ENCODE data around the gene ZPBP2.

Gene ZPBP2

GRCh38 chr17:39915559-39915958 is 47.6 kb downstream of the ZPBP2 start:
- DNase-seq = no peak

- DNase-seq = no peak
Measured at GRCh38 chr17:39916918-39917317, 48.9 kb downstream of the ZPBP2 start.

- no peak for DNase-seq
Measured at GRCh38 chr17:39919087-39919683, 51.2 kb downstream of the ZPBP2 start.

- peak; percentile 61 for DNase-seq
Measured at GRCh38 chr17:39920218-39921210, 52.5 kb downstream of the ZPBP2 start.

- DNase-seq = peak; percentile 16
Measured at GRCh38 chr17:39921323-39921722, 53.3 kb downstream of the ZPBP2 start.

- no peak for DNase-seq
Measured at GRCh38 chr17:39922006-39922405, 54.0 kb downstream of the ZPBP2 start.

GRCh38 chr17:39923230-39923629 is 55.2 kb downstream of the ZPBP2 start:
- no peak for DNase-seq

GRCh38 chr17:39923836-39924690 is 56.1 kb downstream of the ZPBP2 start:
- peak; percentile 10 for DNase-seq

GRCh38 chr17:39924691-39925055 is 56.7 kb downstream of the ZPBP2 start:
- DNase-seq = peak; percentile 9

GRCh38 chr17:39925282-39926134 is 57.5 kb downstream of the ZPBP2 start:
- no peak for DNase-seq

- DNase-seq = no peak
Measured at GRCh38 chr17:39926135-39926587, 58.2 kb downstream of the ZPBP2 start.

- DNase-seq = peak; percentile 76
Measured at GRCh38 chr17:39926588-39927100, 58.6 kb downstream of the ZPBP2 start.

Measured in CD4-positive, alpha-beta T cell treated with Interleukin-10 for 1 hour (primary cell).